Measurements from ENCODE around the gene USP20. TPM values are rescaled to one million over a fixed set of nuclear protein-coding genes. Genes with fewer than 3 reads are reported as not detected.

The USP20 gene
- total and polyA plus RNA-seq, 10 of the 15 experiments (the other 5 are each of a cell fraction or from before 2014, with no cell fraction given), result 0.66 to 23.3 (median 11.0) TPM

GRCh38 chr9:129888293-129889121 lies 53.2 kb downstream of the USP20 start (continued):
- TF ChIP-seq EP300 (IDR thresholded peaks at IDR 0.05; ENCODE audit: borderline replicate concordance in 1 of 2, control insufficient read depth in 1 of 2, low read depth in 2 of 2, low read length in 2 of 2) (peak; percentile 96 to 99), USF1 (IDR thresholded peaks at IDR 0.05; ENCODE audit: borderline replicate concordance, extremely low read length, insufficient read depth, low read depth, low read length) (no peak), IRF4 (IDR thresholded peaks at IDR 0.05; ENCODE audit: low read depth, low read length) (peak; percentile 82), SMAD5 (IDR thresholded peaks at IDR 0.05; ENCODE audit: low read depth) (peak; percentile 77), STAT3 (IDR thresholded peaks at IDR 0.05; ENCODE audit: low read depth, low read length) (no peak), CHD1 (IDR thresholded peaks at IDR 0.05; ENCODE audit: low read depth, low read length) (no peak), MYC (IDR thresholded peaks at IDR 0.05; ENCODE audit: insufficient read depth, insufficient read length, insufficient replicate concordance, low read length, severe bottlenecking) (no peak), HDAC6 (IDR thresholded peaks at IDR 0.05; ENCODE audit: unreplicated experiment) (no peak), MTA3 (IDR thresholded peaks at IDR 0.05; ENCODE audit: borderline replicate concordance, low read length) (no peak), NR2C2 (IDR thresholded peaks at IDR 0.05; ENCODE audit: borderline replicate concordance, control insufficient read depth, insufficient read length, low read depth) (no peak), ZNF687 (IDR thresholded peaks at IDR 0.05) (peak; percentile 92), CHD2 (IDR thresholded peaks at IDR 0.05; ENCODE audit: borderline replicate concordance, low read depth, low read length) (peak; percentile 92), ESRRA (IDR thresholded peaks at IDR 0.05; ENCODE audit: low read length) (no peak), IKZF2 (IDR thresholded peaks at IDR 0.05) (peak; percentile 100), NR2F1 (conservative IDR thresholded peaks at IDR 0.05) (peak; percentile 95)
- TF ChIP-seq, protein P1, sequence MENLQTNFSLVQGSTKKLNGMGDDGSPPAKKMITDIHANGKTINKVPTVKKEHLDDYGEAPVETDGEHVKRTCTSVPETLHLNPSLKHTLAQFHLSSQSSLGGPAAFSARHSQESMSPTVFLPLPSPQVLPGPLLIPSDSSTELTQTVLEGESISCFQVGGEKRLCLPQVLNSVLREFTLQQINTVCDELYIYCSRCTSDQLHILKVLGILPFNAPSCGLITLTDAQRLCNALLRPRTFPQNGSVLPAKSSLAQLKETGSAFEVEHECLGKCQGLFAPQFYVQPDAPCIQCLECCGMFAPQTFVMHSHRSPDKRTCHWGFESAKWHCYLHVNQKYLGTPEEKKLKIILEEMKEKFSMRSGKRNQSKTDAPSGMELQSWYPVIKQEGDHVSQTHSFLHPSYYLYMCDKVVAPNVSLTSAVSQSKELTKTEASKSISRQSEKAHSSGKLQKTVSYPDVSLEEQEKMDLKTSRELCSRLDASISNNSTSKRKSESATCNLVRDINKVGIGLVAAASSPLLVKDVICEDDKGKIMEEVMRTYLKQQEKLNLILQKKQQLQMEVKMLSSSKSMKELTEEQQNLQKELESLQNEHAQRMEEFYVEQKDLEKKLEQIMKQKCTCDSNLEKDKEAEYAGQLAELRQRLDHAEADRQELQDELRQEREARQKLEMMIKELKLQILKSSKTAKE (IDR thresholded peaks at IDR 0.05; ENCODE audit: low read depth, poor library complexity, severe bottlenecking), result peak; percentile 99
- TF ChIP-seq, protein P2, sequence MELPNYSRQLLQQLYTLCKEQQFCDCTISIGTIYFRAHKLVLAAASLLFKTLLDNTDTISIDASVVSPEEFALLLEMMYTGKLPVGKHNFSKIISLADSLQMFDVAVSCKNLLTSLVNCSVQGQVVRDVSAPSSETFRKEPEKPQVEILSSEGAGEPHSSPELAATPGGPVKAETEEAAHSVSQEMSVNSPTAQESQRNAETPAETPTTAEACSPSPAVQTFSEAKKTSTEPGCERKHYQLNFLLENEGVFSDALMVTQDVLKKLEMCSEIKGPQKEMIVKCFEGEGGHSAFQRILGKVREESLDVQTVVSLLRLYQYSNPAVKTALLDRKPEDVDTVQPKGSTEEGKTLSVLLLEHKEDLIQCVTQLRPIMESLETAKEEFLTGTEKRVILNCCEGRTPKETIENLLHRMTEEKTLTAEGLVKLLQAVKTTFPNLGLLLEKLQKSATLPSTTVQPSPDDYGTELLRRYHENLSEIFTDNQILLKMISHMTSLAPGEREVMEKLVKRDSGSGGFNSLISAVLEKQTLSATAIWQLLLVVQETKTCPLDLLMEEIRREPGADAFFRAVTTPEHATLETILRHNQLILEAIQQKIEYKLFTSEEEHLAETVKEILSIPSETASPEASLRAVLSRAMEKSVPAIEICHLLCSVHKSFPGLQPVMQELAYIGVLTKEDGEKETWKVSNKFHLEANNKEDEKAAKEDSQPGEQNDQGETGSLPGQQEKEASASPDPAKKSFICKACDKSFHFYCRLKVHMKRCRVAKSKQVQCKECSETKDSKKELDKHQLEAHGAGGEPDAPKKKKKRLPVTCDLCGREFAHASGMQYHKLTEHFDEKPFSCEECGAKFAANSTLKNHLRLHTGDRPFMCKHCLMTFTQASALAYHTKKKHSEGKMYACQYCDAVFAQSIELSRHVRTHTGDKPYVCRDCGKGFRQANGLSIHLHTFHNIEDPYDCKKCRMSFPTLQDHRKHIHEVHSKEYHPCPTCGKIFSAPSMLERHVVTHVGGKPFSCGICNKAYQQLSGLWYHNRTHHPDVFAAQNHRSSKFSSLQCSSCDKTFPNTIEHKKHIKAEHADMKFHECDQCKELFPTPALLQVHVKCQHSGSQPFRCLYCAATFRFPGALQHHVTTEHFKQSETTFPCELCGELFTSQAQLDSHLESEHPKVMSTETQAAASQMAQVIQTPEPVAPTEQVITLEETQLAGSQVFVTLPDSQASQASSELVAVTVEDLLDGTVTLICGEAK (IDR thresholded peaks at IDR 0.05; ENCODE audit: borderline replicate concordance), result peak; percentile 88
